HepG2 (cell line): ENCODE data around the gene GALNT18.

Experiments used
- POLR2A ChIP-seq, 2 experiments: IDR thresholded peaks; 2 replicates each; pipeline ENCODE4 v1.6.1; 2011; ENCODE audit warnings: low read depth in 2 of 2, low read length in 2 of 2, mild to moderate bottlenecking in 1 of 2, moderate library complexity in 1 of 2; ENCODE audit not compliant: insufficient read depth in 1 of 2
- TAF1 ChIP-seq: sonication (generic); formaldehyde crosslinking; IDR thresholded peaks from 2 replicates; pipeline ENCODE4 v1.4.0; 2020; ENCODE audit warnings: missing genetic modification reagents
- ZNF33A ChIP-seq: sonication (generic); formaldehyde crosslinking; IDR thresholded peaks from 2 replicates; pipeline ENCODE4 v1.5.1; 2020; ENCODE audit warnings: missing genetic modification reagents, mild to moderate bottlenecking, moderate library complexity, borderline replicate concordance
- ZSCAN30 ChIP-seq: sonication (generic); formaldehyde crosslinking; IDR thresholded peaks from 2 replicates; pipeline ENCODE4 v1.5.0; 2020; ENCODE audit warnings: mild to moderate bottlenecking, missing genetic modification reagents
- TF ChIP-seq, protein P1 (sequence below): sonication (generic); formaldehyde crosslinking; IDR thresholded peaks from 2 replicates; pipeline ENCODE4 v1.5.0; 2020; ENCODE audit warnings: mild to moderate bottlenecking, missing genetic modification reagents, moderate library complexity

GRCh38 chr11:11441091-11441490 lies 180.7 kb downstream of the GALNT18 start:
- TF ChIP-seq TAF1 (CRISPR knock-in tag), result no peak
- TF ChIP-seq, protein P1, sequence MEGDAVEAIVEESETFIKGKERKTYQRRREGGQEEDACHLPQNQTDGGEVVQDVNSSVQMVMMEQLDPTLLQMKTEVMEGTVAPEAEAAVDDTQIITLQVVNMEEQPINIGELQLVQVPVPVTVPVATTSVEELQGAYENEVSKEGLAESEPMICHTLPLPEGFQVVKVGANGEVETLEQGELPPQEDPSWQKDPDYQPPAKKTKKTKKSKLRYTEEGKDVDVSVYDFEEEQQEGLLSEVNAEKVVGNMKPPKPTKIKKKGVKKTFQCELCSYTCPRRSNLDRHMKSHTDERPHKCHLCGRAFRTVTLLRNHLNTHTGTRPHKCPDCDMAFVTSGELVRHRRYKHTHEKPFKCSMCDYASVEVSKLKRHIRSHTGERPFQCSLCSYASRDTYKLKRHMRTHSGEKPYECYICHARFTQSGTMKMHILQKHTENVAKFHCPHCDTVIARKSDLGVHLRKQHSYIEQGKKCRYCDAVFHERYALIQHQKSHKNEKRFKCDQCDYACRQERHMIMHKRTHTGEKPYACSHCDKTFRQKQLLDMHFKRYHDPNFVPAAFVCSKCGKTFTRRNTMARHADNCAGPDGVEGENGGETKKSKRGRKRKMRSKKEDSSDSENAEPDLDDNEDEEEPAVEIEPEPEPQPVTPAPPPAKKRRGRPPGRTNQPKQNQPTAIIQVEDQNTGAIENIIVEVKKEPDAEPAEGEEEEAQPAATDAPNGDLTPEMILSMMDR (CRISPR knock-in tag), result no peak
- no peak for TF ChIP-seq POLR2A (IDR thresholded peaks at IDR 0.05; ENCODE audit: insufficient read depth in 1 of 2, low read depth in 2 of 2, low read length in 2 of 2)
- TF ChIP-seq ZNF33A, result no peak
- TF ChIP-seq ZSCAN30 (CRISPR knock-in tag), result no peak
